Hypothalamus (tissue), 51 donors: ENCODE data around the gene NEK8.
A peak's percentile ranks its signal among the peaks of the same experiment; 100 is the strongest.

Experiments
- DNase-seq, 51 donors: peaks; one replicate each; lab custom pipeline; 2025; lab: John Stamatoyannopoulos, UW

NEK8 gene

GRCh38 chr17:28728364-28729200 lies at the start of gene NEK8:
Gene NEK8 (plus strand): TSS chr17:28728788. CDS start chr17:28728814, 26 bp downstream.
- peak; percentile 57 to 98 (median 88) for DNase-seq

- no peak for DNase-seq
These were observed 45.9 kb upstream of the NEK8 start for GRCh38 chr17:28682655-28683054.

GRCh38 chr17:28684963-28685362 lies 43.6 kb upstream of the NEK8 start:
- DNase-seq = peak in 41 of 51 donors; percentile 9 to 92 (median 64)

- DNase-seq = no peak
These were observed 43.2 kb upstream of the NEK8 start for GRCh38 chr17:28685366-28685765.

- no peak for DNase-seq
These were observed 42.3 kb upstream of the NEK8 start for GRCh38 chr17:28686296-28686695.

- no peak for DNase-seq
These were observed 40.1 kb upstream of the NEK8 start for GRCh38 chr17:28688481-28688880.

GRCh38 chr17:28689011-28689410 lies 39.6 kb upstream of the NEK8 start:
- DNase-seq = no peak

- DNase-seq = peak in 15 of 51 donors; percentile 10 to 47 (median 31)
These were observed 34.7 kb upstream of the NEK8 start for GRCh38 chr17:28693869-28694268.

GRCh38 chr17:28698253-28698941 lies 30.2 kb upstream of the NEK8 start:
- DNase-seq = no peak

- DNase-seq = no peak
These were observed 28.3 kb upstream of the NEK8 start for GRCh38 chr17:28700278-28700677.

GRCh38 chr17:28700830-28701492 lies 27.6 kb upstream of the NEK8 start:
- no peak for DNase-seq

- DNase-seq = peak in 37 of 51 donors; percentile 22 to 83 (median 53)
These were observed 26.4 kb upstream of the NEK8 start for GRCh38 chr17:28702026-28702751.

GRCh38 chr17:28702752-28703150 lies 25.8 kb upstream of the NEK8 start:
- DNase-seq = peak in 10 of 51 donors; percentile 17 to 64 (median 42)

- DNase-seq = peak in 1 of 51 donors; percentile 5
These were observed 24.9 kb upstream of the NEK8 start for GRCh38 chr17:28703552-28704218.

- no peak for DNase-seq
These were observed 24.2 kb upstream of the NEK8 start for GRCh38 chr17:28704219-28704858.

- no peak for DNase-seq
These were observed 23.4 kb upstream of the NEK8 start for GRCh38 chr17:28705074-28705659.

- no peak for DNase-seq
These were observed 22.8 kb upstream of the NEK8 start for GRCh38 chr17:28705728-28706334.

GRCh38 chr17:28706471-28707338 lies 21.9 kb upstream of the NEK8 start:
- DNase-seq = no peak
